CD4-positive, alpha-beta T cell treated with Interleukin-12 subunit alpha and Interleukin-12 subunit beta, for 1 hour (primary cell): Measurements from ENCODE around the gene TMBIM4.

Experiments
- DNase-seq: peaks from one replicate; pipeline ENCODE4 v3.0.0-alpha.2; 2020

The TMBIM4 gene

GRCh38 chr12:66137937-66138336 lies 31.9 kb downstream of the TMBIM4 start:
- DNase-seq = no peak

GRCh38 chr12:66132408-66132807 lies 37.4 kb downstream of the TMBIM4 start:
- no peak for DNase-seq

- DNase-seq = no peak
Measured at GRCh38 chr12:66131067-66131688, 38.6 kb downstream of the TMBIM4 start.

- DNase-seq = peak; percentile 88
Measured at GRCh38 chr12:66130267-66131066, 39.3 kb downstream of the TMBIM4 start, which contains the start of gene LLPH. LLPH (minus strand) TSS chr12:66130750; CDS start chr12:66129106, 1,644 bp downstream.

GRCh38 chr12:66129934-66130266 lies 39.9 kb downstream of the TMBIM4 start:
- no peak for DNase-seq

- no peak for DNase-seq
Measured at GRCh38 chr12:66127650-66128049, 42.1 kb downstream of the TMBIM4 start.

GRCh38 chr12:66120477-66120876 lies 49.3 kb downstream of the TMBIM4 start:
- DNase-seq = no peak

GRCh38 chr12:66119870-66120241 lies 49.9 kb downstream of the TMBIM4 start:
- DNase-seq = no peak

GRCh38 chr12:66119229-66119869 lies 50.4 kb downstream of the TMBIM4 start:
- DNase-seq = no peak

GRCh38 chr12:66118240-66118891 lies 51.4 kb downstream of the TMBIM4 start:
- no peak for DNase-seq

- DNase-seq = no peak
Measured at GRCh38 chr12:66117242-66117641, 52.6 kb downstream of the TMBIM4 start.

GRCh38 chr12:66115071-66115600 lies 54.7 kb downstream of the TMBIM4 start:
- DNase-seq = no peak

GRCh38 chr12:66113471-66113870 lies 56.3 kb downstream of the TMBIM4 start:
- no peak for DNase-seq

GRCh38 chr12:66111605-66112004 lies 58.2 kb downstream of the TMBIM4 start:
- no peak for DNase-seq

- no peak for DNase-seq
Measured at GRCh38 chr12:66109056-66109455, 60.7 kb downstream of the TMBIM4 start.

GRCh38 chr12:66108386-66108785 lies 61.4 kb downstream of the TMBIM4 start:
- no peak for DNase-seq

GRCh38 chr12:66107451-66107915 lies 62.3 kb downstream of the TMBIM4 start:
- DNase-seq = peak; percentile 78

- DNase-seq = no peak
Measured at GRCh38 chr12:66103016-66103913, 66.5 kb downstream of the TMBIM4 start.

GRCh38 chr12:66092559-66093269 lies 77.1 kb downstream of the TMBIM4 start:
- DNase-seq = no peak

- DNase-seq = no peak
Measured at GRCh38 chr12:66090157-66090556, 79.6 kb downstream of the TMBIM4 start.

GRCh38 chr12:66087365-66087943 lies 82.3 kb downstream of the TMBIM4 start:
- peak; percentile 45 for DNase-seq
